ENCODE data around the gene RPS6KL1.
A peak's percentile ranks its signal among the peaks of the same experiment; 100 is the strongest.

RPS6KL1 gene, protein sequence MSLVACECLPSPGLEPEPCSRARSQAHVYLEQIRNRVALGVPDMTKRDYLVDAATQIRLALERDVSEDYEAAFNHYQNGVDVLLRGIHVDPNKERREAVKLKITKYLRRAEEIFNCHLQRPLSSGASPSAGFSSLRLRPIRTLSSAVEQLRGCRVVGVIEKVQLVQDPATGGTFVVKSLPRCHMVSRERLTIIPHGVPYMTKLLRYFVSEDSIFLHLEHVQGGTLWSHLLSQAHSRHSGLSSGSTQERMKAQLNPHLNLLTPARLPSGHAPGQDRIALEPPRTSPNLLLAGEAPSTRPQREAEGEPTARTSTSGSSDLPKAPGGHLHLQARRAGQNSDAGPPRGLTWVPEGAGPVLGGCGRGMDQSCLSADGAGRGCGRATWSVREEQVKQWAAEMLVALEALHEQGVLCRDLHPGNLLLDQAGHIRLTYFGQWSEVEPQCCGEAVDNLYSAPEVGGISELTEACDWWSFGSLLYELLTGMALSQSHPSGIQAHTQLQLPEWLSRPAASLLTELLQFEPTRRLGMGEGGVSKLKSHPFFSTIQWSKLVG

DNA sequence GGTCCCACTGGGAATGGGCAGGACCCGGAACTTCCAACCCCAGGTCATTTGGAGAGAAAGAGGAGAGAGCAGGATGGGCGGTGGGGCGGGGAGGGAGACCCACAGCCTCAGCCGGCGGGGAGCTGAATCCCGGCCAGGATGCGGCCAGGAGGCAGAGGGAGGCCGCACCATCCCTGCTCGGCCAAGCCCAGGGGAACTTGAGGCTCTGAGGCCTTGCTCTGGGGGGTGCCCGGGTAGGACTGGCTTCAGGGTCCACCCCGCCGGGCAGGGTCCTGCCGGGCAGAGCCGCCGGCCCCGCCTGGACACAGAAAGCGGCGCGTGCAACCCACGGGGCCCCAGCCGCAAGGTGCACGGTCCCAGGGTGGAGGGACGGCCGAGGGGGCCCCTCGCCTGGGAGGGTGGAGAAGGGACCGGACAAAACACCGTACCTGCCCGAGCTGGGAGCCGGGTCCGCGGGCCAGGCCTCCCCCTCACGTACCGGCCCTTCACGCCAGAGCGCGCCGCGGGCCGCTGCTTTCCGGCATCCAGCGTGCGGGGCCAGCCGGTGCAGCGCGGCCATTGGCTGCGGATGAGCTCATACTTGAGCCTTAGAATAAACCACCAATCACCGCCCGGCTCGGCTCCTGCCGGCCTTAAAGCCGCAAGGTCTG lies at the start of gene RPS6KL1:
RPS6KL1 (minus strand) TSS at position 509 of the 650 bp plus-strand sequence. CDS start 1,719 bp downstream, outside the sequence.
- peak; percentile 75 for DNase-seq

DNA sequence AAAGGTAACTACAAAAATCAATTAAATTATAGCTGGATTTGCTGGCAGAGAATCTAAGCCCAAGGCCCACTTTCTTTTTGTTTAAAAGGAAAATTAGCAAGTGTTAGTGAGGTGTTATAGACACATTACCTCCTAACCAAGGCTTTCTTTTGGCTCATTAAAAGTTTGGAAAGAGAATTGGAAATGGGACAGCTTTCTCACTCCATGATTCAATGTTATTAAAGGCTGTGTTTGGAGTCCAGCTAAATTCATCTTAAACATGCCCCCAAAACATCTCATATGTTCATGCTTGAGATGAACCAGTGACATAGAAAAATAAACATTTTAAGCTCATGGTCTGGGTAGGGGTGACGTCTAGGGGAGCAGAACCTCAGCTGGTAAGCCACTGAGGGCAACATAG lies 45.8 kb upstream of the RPS6KL1 start:
- DNase-seq = no peak

DNA sequence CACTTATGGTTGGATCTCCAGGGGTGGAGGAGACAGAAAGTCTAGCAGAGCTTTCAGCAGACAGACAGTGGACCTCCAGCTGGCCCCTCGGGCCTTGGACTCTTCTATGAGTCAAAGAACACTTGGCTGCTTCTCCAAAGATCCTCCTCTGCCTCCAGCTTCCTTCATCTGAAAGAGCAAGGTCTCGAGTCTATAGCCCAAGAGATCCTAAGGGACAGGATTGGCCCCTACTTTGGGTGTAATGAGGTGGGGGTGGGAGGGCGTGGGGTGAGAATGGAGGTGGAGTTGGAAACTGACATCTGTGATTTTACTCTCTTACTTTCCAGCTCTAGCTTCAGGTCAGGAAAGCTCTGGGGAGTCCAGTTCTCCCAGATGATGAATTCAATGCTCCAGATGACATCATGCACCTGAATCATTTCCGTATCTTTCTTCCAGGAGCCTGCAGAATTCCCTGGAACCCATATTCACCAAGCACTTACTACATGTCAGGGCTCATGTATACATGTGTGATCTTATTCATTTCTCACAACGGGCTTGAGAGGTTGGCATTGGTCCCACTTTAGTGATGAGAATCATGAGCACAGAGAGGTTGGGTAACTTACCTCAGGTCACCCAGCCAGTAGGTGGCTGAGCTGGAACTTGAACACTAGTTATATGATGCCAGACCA lies 42.6 kb upstream of the RPS6KL1 start:
- DNase-seq = no peak

DNA sequence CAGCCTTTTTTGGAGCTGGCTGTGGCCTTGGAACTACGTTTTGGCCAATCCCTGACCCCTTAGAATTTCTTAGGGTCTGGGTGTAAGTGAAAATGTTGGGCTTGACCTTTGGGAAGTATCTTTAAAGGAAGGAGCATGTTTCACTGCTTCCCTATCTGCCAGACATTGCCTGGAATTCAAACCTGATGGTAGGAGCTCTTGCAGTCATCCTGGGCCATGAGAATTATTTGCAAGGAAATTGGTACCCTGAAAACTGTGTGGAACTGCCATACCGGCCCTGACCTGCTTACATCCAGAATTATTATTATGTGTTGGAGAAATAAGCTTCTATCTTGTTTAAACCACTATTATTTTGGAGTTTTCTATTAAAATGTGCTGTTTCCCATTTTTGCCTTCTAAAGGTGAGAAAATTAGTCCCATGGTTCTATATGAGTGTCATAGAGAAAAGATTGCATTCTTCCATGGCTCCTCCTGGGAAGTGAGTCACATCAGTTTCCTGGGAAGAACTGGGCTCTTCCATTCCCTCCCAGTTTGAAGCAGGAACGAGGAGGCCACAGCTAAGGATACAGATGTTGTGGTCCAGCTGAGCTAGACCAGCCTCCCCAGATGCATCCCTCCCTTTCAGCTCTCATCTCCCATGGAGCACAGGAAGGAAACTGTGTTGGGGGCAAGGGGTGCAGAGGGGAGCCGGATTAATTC lies 41.9 kb upstream of the RPS6KL1 start:
- DNase-seq = no peak

DNA sequence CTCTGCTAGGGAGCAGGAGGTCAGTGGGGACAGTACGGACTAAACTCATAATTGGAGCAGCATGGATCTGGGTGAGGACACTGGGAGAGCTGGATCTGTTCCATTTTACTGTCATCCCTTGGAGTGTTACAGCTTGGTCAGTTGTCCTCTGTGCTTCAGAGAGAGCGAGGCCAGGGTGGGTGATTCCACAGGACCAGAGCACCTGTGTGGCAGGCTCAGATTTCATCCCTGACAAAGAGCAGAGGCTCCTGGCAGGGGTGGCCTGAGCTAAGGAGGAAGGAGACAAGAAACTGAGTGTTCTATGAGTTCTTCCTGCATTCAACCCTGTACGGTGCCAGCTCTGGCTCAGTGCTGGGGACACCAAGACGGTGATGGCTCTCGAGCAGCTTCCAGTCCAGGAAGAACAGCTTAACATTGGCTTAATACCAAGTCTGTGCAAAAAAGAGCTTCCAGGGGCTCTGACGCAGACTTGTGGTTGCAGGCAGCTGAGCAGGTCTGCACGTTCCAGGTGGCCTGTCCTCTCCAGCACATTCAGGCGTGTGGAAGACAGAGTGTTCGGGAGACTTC lies 40.7 kb upstream of the RPS6KL1 start:
- no peak for DNase-seq

DNA sequence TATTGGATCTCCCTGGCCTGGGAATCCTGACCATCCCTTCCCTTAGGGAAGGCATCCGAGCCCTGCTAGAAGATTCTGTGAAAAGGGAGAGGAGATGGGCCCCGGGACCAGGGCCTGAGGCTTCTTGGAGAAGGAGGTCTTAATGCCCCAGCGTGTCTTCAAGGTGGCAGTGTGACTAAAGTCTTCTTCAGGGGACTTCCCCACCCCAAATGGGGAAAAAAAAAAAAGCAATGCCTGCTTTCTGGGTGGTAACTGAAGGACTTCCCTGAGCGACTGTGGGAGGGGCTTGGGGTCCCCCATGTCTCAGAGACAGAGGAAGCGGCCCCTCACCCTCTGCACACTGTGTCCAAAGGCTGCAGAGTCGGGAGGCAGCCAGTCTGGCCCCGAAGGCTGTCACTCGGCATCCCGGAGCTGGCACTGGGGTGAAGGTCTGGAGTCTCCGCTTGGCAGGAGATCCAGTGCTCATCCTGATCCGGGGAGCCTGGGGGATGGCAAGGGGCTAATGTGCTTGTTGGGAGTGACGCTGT lies 40.2 kb upstream of the RPS6KL1 start:
- DNase-seq = no peak

DNA sequence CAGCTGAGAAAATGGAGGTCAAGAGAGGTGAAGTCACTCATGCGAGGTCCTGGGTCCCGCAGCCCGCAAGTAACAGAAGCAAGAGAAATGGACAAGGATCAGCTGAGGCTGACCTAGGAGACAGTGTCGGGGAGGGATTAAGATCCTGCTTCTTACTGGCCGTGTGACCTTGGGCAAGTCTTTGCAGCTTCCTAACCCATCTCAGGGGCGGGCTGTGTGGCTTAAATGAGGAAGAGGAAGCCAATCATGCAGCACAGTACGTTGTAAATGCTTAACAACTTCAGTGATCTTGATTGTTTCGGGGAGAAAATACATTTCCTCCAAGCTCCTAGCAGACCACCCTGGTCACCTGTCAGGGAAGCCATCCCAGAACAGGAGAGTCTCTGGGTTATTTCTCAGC lies 39.4 kb upstream of the RPS6KL1 start:
- peak; percentile 38 for DNase-seq

DNA sequence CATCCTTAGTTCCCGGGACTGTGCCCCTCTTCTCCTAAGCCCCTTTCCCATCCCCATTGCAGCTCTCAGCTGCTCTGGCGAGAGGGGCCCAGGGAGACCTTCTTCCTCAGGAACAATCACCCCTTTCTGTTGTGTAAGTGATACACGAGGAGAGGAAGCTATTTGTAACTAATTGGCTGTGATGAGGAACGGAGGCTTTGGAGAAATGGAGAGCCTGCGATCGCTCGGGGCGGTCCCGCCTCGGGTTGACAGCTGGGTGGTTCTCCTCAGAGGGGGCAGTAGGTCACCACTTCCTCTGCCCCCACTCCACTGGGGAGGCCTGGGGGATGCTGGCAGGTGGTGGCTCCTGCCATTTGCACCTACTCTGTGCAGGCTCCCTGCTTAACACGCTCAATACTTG lies 39.0 kb upstream of the RPS6KL1 start:
- no peak for DNase-seq

DNA sequence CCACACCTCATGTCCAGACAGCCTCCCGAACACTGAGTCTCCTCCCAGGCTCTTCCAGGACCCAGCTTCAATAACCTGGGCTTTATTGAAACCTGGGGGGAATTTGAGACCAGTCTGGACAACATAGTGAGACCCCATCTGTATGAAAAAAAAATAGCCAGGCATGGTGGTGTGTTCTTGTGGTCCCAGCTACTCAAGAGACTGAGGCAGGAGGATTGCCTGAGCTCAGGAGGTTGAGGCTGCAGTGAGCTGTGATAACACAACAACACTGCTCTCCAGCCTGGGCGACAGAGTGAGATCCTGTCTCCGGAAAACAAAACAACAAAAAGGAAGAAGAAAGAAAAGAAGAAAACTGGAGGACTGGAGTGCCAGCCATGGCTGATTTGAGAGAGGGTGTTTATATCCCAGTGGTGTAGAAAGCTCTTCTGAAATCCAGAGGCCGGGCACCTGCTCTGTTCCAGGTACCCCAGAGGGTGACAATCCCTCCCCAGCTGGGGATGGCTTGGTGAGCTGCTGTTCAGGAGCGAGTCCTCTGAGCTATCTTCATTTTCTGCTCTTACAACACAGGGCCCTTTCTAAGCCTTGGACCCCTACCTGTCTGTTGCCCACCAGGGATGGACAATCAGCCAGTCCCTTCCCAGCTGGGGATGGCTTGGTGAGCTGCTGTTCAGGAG lies 38.3 kb upstream of the RPS6KL1 start:
- DNase-seq = no peak

DNA sequence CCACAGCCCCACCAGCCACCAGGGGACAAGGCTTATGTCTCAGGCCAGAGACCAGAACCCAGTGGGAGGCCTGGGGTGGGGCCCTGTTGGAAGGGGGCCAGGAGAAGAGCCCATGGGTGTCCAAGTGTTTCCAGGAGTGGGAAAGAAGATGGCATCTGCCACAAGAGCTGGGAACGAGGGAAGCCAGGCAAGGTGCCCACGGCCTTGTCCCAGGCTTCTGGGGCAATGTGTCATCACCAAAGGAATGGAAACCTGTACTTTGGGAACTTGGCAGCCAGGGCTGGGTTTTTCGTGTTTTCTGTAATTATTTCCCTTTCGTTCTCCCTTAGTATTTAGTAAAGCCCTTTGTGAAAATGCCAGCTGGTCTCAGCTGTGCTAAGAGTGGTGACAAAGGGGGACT lies 37.7 kb upstream of the RPS6KL1 start:
- no peak for DNase-seq

DNA sequence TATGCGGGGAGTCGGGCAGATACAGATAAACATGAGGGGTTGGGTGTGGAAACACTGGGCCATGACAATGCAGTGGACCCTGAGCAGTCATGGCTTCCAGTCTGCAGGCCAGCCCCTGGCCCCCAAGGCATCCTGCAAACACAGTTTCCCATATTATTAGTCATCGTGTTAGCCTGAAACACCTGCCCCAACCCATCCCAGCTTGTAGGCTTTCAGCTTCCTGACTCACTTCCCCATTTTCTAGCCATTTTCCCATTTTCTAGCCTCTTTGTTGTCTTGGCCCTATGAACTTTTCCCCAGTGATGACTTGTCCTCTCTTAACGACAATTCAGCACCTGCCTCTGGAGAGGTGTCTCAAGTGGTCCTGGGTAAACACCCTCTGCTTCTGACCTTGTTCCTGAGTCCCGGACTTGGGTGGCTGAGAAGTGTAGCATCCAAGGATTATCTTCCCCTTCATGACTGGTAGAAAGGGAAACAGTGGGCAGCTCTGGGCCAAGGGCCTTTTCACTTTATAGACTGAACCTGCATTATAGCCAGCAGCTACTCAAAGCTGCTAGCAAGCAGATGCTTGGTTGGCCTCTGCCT lies 36.6 kb upstream of the RPS6KL1 start:
- no peak for DNase-seq

DNA sequence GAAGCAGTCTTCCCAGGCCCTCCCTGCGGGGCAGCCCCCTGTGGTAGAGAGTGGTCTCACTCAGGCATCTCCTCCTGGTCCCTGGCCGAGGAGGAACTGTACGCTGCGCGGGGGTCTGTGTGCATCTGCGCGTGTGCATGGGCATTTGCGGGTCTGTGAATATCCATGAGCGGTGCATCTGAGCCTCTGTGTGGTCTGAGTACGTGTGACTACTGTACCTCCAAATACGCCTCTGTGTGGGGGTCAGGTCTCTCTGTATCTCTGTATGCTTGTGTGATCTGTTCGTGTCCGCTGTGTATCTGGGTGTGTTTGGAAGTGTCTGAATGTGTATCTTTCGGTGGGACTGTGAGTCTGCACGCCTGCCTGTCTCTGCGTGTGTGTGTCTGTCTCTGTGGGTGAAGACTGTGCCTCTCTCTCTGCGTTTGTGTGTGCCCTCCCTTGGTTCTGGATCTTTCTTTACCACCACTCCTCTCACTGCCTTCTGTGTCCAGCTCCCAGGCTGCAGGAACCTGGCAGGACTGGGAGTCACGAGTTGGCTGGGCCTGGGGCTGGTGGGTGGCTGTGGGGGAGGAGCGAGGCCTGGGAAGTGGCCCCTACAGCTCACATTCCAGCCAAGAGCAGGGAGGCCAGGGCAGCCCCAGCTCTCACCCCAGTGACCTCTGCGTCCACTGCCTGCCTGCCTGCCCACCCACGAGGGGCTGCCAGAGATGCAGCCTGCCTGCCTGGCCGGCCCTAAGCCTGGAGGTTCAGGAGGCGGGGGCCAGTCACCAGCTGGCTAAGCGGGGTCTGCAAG lies 33.4 kb upstream of the RPS6KL1 start:
- DNase-seq = no peak

DNA sequence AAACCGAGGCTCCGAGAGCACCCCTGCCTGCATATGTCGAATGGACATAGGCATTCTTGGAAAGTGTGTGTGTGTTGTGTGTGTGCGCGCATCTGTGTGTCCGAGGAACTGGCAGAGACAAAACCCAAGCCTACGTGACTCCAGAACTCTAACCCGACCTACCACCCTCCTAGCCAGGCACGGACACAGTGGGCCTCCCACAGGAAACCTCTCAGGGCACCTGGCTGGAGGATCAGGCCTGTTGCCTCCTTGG lies 32.9 kb upstream of the RPS6KL1 start:
- DNase-seq = no peak

DNA sequence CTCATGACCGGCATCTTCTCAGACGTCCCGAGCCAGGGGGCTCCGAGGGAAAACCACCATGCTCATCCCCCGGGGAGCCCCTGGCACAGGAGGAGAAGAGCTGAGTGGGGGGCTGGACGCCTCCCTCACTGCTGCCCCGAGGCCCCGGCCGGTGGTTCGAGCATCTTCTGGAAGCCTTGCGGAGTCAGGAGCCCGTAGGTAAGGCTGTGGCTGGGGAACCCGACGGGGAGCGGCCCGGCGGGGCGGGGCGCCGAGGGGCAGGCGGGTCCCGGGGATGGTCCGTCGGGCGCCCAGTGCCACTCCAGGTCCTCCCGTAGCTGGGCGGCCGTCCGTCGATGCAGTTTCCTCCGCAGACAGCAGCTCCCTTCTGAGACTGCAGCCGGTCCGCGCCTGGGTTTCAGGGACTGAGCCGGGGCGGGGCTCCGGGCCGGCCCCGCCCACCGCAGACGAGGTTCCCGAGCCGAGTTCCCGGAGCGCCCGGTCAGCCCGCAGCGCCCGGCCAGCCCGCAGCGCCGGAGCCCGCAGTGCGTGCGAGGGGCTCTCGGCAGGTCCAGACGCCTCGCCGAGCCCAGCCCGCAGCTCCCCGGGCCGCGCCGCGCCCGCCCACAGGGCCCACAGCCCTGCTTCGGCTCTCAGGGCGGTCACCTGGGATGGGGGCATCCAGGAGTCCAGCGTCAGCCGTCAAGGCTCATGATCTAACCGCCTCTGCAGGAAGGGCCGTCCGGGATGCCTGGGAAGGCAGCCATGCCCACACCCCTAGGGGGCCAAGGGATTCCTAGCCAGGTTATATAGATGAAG lies 32.4 kb upstream of the RPS6KL1 start, which contains the start of gene PGF:
PGF (minus strand) TSS at position 369 of the 798 bp plus-strand sequence; CDS start at position 14, 355 bp downstream.
- peak; percentile 40 for DNase-seq

DNA sequence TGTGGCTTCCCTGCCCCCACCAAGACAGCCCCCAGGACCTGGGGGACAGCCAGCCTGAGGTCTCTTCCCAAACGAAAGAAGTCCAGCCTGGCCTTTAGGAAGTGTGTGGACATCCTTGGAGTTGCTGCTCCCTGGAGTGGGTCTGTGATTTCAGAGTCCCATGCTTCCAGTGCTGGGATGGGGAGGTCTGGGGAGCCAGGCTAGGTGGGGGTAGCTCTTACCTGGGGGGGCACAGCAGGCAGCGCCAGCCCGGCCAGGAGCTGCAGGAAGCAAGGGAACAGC lies 31.8 kb upstream of the RPS6KL1 start:
- DNase-seq = no peak

DNA sequence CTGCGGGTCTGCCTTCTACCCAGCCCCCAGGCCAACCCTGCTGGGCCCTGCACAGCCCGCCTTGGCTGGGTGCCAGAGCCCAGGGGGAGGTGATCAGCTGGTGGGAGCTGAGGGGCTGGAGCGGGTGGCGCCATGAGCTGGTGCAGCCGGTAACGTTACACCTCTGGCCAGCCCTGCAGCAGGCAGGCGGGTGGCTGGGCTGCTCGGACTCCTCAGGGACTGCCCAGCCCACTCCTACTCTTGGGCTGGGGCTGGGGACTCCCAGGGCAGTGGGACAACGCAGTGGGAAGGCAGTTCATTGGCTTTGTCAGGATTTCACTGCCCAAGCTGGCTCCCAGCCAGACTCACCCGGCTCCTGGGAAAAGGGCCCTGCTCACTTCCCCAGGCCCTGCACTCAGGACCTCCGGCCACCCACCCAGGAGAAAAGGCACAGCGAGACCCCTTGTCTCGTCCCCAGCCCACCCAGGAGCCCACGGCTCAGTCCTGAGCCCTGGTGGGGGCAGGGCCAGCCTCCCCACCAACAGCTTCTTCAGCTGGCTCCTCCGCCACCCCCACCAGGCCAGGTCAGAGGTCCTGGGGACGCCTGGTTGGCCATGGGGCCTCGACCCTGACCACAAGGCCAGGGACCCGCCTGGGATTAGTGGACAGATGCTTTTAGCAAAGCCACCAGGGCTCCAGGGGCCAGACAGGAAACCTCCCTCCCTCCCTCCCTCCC lies 31.3 kb upstream of the RPS6KL1 start:
- no peak for DNase-seq

DNA sequence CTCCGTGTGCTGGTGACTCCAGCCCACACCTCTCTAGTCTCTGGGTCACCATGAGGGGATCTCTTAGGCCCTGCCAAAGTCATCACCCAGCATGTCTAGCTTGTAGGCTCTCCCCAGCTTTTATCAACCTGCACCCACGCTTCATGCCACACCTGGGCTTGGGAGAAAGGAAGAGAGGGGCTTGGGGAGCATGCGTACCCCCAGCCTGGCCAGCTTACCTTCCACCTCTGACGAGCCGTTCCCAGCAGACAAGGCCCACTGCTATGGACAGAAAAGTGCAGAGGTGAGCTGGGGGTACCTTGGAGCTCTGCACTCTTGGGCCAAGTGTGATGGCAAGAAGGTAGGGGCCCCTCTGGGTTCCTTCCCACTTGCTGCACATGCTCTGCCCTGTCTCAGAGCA lies 30.6 kb upstream of the RPS6KL1 start:
- peak; percentile 11 for DNase-seq

DNA sequence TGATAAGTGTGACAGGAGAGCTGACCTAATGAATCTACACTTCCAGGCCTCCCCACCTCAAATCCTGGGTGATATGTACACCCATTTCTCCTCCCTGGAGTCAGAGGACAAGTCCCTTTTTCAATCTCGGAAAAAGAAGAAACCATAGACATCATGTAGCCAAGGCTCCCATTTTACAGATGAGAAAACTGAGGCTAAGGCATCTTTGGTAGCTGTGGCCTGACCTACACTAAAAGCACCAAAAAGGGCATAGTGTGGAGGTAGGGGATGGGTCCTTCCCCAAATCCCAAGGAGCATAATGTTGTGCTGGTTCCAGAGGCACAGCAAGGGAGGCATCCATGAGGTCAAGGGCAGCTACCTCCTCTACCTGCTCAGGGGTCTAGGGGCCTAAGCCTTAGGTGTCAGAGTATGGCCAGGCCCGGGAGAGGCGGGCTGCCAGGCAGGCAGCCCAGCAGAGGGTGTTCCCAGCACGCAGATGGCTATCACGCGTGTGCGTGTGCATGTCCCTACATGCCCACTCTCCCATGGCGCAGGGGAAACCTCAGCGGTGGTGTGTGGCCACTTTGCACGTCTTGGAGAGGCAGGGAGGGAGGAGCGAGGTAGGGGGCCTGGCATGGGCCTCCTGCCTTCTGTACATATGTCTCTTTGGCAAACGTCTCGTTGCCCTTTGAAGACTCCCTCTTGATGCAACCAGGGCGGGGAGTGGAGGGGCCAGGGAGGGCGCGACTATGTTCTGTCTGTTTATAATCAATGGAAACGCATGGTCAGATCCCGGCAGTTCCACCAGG lies 29.8 kb upstream of the RPS6KL1 start:
- DNase-seq = peak; percentile 14

All from CD4-positive, alpha-beta T cell treated with Interleukin-15 for 1 hour (primary cell).